HG03342 (cell line): ENCODE data around the gene BOD1L1.

Experiments used
- ATAC-seq: cut with Tn5 transposase; IDR thresholded peaks from one replicate; pipeline ENCODE4 v1.9.1; 2021; ENCODE audit warnings: mild to moderate bottlenecking, moderate library complexity; ENCODE audit not compliant: unreplicated experiment

BOD1L1 gene

GRCh38 chr4:13527192-13527980 lies 100.1 kb downstream of the BOD1L1 start:
- ATAC-seq = no peak

DNA sequence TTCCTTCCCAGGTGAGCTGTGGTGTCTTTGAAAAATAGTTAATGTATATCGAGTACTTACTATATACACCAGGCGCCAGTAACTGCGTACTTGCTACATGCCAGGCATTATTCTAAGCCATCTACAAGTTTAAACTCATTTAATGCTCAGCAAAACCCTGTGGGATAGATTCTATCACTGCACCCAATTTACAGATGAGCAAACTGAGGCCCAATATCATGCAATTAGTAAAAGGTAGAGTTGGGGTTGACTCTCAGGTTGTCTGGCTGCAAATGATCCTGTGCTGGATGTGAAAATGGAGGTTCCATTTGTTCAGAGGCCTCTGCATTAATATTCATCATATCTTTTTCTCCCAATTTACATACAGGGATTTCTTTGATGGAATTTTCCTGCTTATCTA lies 100.9 kb downstream of the BOD1L1 start:
- no peak for ATAC-seq

- ATAC-seq = no peak
Observed at GRCh38 chr4:13525606-13526281, 101.8 kb downstream of the BOD1L1 start.

DNA sequence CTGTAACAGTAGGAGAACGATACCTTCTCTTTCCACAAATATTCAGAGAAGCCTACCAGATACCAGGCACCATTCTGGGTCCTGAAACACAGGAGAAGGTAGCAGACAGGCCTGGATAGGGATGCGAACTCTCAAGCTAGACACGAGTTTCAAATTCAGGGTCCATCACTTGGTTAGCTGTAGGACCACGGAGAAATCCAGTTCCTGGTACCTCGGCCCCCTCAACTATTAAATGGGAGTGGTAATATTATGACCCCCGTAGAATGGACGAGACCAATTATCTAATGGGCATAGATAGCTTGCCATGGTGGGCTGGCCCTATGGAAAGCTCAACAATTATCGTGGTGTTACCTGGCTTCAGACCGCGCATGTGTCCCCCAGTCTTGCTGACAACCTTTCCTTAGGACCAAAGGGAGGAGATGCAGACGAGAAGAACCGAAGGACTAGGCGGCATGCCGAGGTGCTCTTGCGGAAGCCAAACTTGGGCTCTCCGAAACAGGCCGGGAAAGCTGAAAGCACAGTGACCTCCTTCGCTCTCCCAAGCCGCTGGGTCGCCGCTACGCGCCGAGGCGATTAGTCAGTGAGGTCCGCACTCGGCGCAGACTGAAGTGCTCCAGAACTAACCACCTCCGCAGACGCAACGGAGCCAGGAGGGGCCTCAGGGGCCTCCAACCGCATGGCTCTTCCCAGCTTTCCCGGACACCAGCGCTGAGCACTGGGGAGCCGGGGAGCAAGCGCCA lies 102.9 kb downstream of the BOD1L1 start:
- no peak for ATAC-seq

GRCh38 chr4:13523591-13524503 lies 103.7 kb downstream of the BOD1L1 start:
- ATAC-seq = no peak

DNA sequence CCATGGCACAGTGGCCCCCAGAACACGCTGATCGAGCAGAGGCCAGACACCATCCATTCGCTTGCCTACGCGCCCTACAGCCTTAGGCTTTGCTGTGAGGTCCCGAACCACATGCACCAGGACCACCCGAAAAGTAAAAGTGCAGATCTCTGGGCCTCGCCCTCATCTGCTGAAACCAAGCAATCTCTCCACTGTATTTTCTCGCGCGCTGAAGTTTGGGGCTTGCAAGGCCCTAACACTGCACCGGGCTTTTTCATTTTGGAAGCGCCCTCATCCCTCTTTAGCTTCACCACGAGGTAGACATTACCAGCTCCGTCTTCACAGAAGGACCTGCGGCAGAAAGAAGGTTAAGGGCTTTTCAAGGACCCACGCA lies 104.4 kb downstream of the BOD1L1 start:
- ATAC-seq = no peak

DNA sequence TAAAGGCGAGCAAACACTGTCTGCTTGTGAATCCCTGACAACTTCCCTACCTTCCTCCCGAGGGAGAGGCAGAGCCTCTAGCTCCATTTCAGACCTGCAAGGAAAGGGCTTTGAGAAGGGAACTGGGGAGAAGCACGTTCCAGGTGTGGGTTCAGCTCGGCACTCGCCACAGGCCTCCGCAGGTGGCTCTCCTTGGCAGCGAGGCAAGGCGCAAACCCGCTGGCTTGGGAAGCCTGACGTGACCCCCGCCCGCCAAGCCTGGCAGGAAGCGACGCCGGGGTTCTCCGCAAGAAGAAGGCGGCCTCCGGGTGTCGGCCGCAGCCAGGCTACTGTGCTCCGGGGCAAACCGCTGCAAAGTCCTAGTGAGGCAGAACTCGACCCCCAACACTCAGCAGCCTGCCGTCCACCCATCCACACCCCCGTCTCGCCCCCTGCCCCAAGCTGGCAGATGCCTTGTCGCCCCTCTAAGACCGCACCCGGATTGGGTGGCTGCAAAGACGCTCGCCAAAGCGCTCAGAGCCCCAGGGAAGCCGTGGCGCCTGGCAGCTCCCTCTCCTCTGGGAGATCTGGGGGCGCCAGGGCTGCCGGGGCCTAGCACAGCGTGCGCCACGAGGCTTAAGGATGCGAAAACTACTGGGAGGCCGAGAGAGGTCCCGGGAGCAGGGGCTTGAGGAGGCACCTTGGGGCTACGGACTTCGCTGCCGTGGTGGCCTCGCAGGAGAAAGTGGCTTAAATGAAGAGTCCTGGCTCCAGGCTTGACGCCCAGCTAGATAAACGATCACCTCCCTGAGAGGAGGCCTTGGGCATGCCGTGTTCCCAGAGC lies 105.0 kb downstream of the BOD1L1 start:
- no peak for ATAC-seq

GRCh38 chr4:13521047-13521446 lies 106.5 kb downstream of the BOD1L1 start:
- ATAC-seq = no peak
